Measurements from ENCODE around the gene PCNX2. TPM values are rescaled to one million over a fixed set of nuclear protein-coding genes. Genes with fewer than 3 reads are reported as not detected.

The PCNX2 gene
- polyA plus RNA-seq, 1 donor (not counting 4 experiments of a cell fraction or from before 2014, with no cell fraction given), result 18.0 TPM

GRCh38 chr1:233193741-233194140 is 101.8 kb downstream of the PCNX2 start:
- DNase-seq (ENCODE audit: low read depth, low spot score), result no peak
- no peaks in the 10 kb centered on the region for H3K9me1 ChIP-seq (ENCODE audit: control insufficient read depth, extremely low read depth, insufficient read depth, low read length)
- no peak for FAIRE-seq
- H3K9me3 ChIP-seq (ENCODE audit: control insufficient read depth, low read depth, low read length), result peaks cover 2% of the 10 kb centered on the region
- H2AFZ ChIP-seq (ENCODE audit: control insufficient read depth, low read length), result no peak overlapping the region
- H3K36me3 ChIP-seq (ENCODE audit: control insufficient read depth in 2 of 2, extremely low read depth in 1 of 2, insufficient read depth in 2 of 2, low read length in 2 of 2), result peaks cover 2 to 6% of the 10 kb centered on the region in 2 experiments
- no peak overlapping the region for H3K27ac ChIP-seq (ENCODE audit: control insufficient read depth, insufficient read depth, low read length)
- no peaks in the 10 kb centered on the region for H3K4me1 ChIP-seq (ENCODE audit: control insufficient read depth, extremely low read depth, insufficient read depth, low read length)
- TF ChIP-seq CTCF (optimal IDR thresholded peaks at IDR 0.05 in 1 of 3, IDR thresholded peaks at IDR 0.05 in 1 of 3, conservative IDR thresholded peaks at IDR 0.05 in 1 of 3; ENCODE audit: extremely low read depth in 1 of 3, insufficient read depth in 2 of 3, low read length in 3 of 3) (no peak), EZH2 (IDR thresholded peaks at IDR 0.05; ENCODE audit: low read length) (no peak)
- H4K20me1 ChIP-seq (ENCODE audit: control insufficient read depth, extremely low read depth, insufficient read depth, low read length), result no peaks in the 10 kb centered on the region
- H3K4me2 ChIP-seq (ENCODE audit: control insufficient read depth, extremely low read depth, insufficient read depth, low read depth, low read length), result no peak overlapping the region
- no peak overlapping the region for H3K9ac ChIP-seq (ENCODE audit: control insufficient read depth, extremely low read depth, insufficient read depth, low read length)
- no peaks in the 10 kb centered on the region for H3K27me3 ChIP-seq (ENCODE audit: control insufficient read depth, extremely low read depth, insufficient read depth, low read length)
- H3K79me2 ChIP-seq (ENCODE audit: control insufficient read depth, insufficient read depth, low read length), result no peaks in the 10 kb centered on the region
- dilution Hi-C loops (cut with MboI; ENCODE audit: extremely low pct_ligation_motif_present, low sequenced_read_pairs), result no loop called here
- H3K4me3 ChIP-seq (ENCODE audit: control insufficient read depth in 2 of 3, extremely low read depth in 1 of 3, insufficient read depth in 2 of 3, low read depth in 1 of 3, low read length in 3 of 3), result no peak overlapping the region

DNA sequence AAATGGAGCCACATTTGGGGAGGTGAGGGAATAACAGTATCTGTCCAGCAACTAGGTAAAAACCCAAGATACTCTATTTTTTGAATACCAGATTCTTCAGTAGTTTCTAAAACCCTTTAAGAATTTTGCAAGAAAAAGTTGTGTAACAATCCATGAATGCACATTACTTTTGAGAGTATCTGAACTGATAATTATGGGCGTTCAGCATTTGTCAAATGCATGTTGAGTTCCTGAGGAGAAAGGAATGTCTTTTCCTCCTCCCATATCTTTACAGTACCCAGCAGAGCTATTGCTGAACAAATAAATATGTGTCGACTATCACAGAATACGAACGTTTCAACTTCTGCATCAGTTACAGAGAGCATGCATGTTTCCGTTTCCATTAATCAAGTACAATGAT is 104.5 kb downstream of the PCNX2 start:
- Histone ChIP-seq H3K4me1 (ENCODE audit: control insufficient read depth, extremely low read depth, insufficient read depth, low read length) (no peaks in the 10 kb centered on the region), H3K9me3 (ENCODE audit: control insufficient read depth, low read depth, low read length) (peaks cover 2% of the 10 kb centered on the region), H3K4me3 (ENCODE audit: control insufficient read depth in 2 of 3, extremely low read depth in 1 of 3, insufficient read depth in 2 of 3, low read depth in 1 of 3, low read length in 3 of 3) (no peak overlapping the region), H3K79me2 (ENCODE audit: control insufficient read depth, insufficient read depth, low read length) (no peaks in the 10 kb centered on the region), H3K36me3 (ENCODE audit: control insufficient read depth in 2 of 2, extremely low read depth in 1 of 2, insufficient read depth in 2 of 2, low read length in 2 of 2) (peaks cover 0 to 2% of the 10 kb centered on the region in 2 experiments), H3K4me2 (ENCODE audit: control insufficient read depth, extremely low read depth, insufficient read depth, low read depth, low read length) (no peak overlapping the region), H4K20me1 (ENCODE audit: control insufficient read depth, extremely low read depth, insufficient read depth, low read length) (no peaks in the 10 kb centered on the region), H3K9ac (ENCODE audit: control insufficient read depth, extremely low read depth, insufficient read depth, low read length) (no peak overlapping the region), H3K27ac (ENCODE audit: control insufficient read depth, insufficient read depth, low read length) (no peak overlapping the region), H2AFZ (ENCODE audit: control insufficient read depth, low read length) (no peak overlapping the region), H3K27me3 (ENCODE audit: control insufficient read depth, extremely low read depth, insufficient read depth, low read length) (no peaks in the 10 kb centered on the region), H3K9me1 (ENCODE audit: control insufficient read depth, extremely low read depth, insufficient read depth, low read length) (no peaks in the 10 kb centered on the region)
- no peak for TF ChIP-seq CTCF (optimal IDR thresholded peaks at IDR 0.05 in 1 of 3, IDR thresholded peaks at IDR 0.05 in 1 of 3, conservative IDR thresholded peaks at IDR 0.05 in 1 of 3; ENCODE audit: extremely low read depth in 1 of 3, insufficient read depth in 2 of 3, low read length in 3 of 3)
- no peak for TF ChIP-seq EZH2 (IDR thresholded peaks at IDR 0.05; ENCODE audit: low read length)
- FAIRE-seq (no peak), DNase-seq (ENCODE audit: low read depth, low spot score) (no peak)
- dilution Hi-C loops (cut with MboI; ENCODE audit: extremely low pct_ligation_motif_present, low sequenced_read_pairs), result no loop called here
